Activated T-helper 17 cell treated with anti-CD3 and anti-CD28 coated beads, Interleukin-2, amount 50 U/mL, for 72 hours (primary cell): ENCODE results near the gene PPP1R17. TPM values are rescaled to one million over a fixed set of nuclear protein-coding genes. Genes with fewer than 3 reads are reported as not detected.

ENCODE experiments used
- ATAC-seq: fragments of 150-1000 bp; cut with Tn5 transposase; replicated peaks from 2 replicates; pipeline ENCODE4 v1.10.0; 2021; ENCODE audit warnings: mild to moderate bottlenecking, moderate library complexity
- H3K27ac Mint-ChIP-seq: one replicate; pipeline ENCODE4 v1.8.0; 2022; ENCODE audit warnings: mixed read lengths
- H3K27me3 Mint-ChIP-seq: one replicate; pipeline ENCODE4 v1.8.0; 2022; ENCODE audit warnings: mixed read lengths
- H3K36me3 Mint-ChIP-seq: one replicate; pipeline ENCODE4 v1.8.0; 2022; ENCODE audit warnings: low read depth, mild to moderate bottlenecking, mixed read lengths
- H3K4me1 Mint-ChIP-seq: one replicate; pipeline ENCODE4 v1.8.0; 2022; ENCODE audit warnings: mixed read lengths
- H3K4me3 Mint-ChIP-seq: one replicate; pipeline ENCODE4 v1.8.0; 2022; ENCODE audit warnings: mild to moderate bottlenecking, mixed read lengths
- H3K9me3 Mint-ChIP-seq: one replicate; pipeline ENCODE4 v1.8.0; 2022; ENCODE audit warnings: mixed read lengths
- total RNA-seq, 2 donors: library from RNA; stranded (reverse); gene quantifications; one replicate each; pipeline ENCODE4 v1.2.3, GENCODE V29; 2022

The PPP1R17 gene
- total RNA-seq, 2 donors from 2014 or later: not detected

GRCh38 chr7:31729195-31729804 is 42.3 kb downstream of the PPP1R17 start:
- Mint-ChIP-seq H3K9me3 (peaks cover 11% of the 10 kb centered on the region), H3K4me1 (no peaks in the 10 kb centered on the region), H3K4me3 (no peak overlapping the region), H3K27ac (no peak overlapping the region), H3K27me3 (no peaks in the 10 kb centered on the region), H3K36me3 (no peaks in the 10 kb centered on the region)
- no peak for ATAC-seq

DNA sequence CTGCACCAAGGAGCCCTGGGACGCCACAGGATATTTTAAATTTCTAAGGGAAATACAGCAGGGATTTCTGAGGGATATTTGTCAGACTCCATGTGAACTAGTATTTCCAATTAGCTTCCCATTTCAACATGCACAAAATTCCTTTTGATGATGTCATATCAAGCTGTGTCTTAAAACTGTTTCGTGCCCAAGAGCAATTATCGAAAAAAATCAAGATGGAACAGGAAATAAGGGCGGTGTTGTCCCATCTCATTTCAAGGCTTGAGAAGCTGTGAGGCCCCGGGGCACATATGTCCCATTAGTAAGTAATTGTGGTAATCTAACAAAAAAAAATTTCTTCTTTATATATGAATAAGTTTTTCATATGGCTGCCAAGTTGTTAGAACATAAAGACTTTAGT is 47.4 kb downstream of the PPP1R17 start:
- no peak for ATAC-seq
- Mint-ChIP-seq H3K9me3 (peaks cover 8% of the 10 kb centered on the region), H3K4me1 (no peaks in the 10 kb centered on the region)

GRCh38 chr7:31735991-31736982 is 49.3 kb downstream of the PPP1R17 start:
- ATAC-seq: no peak
- no peak overlapping the region for H3K27ac Mint-ChIP-seq
- no peaks in the 10 kb centered on the region for H3K4me1 Mint-ChIP-seq
- no peak overlapping the region for H3K4me3 Mint-ChIP-seq
- H3K27me3 Mint-ChIP-seq: no peaks in the 10 kb centered on the region
- no peaks in the 10 kb centered on the region for H3K36me3 Mint-ChIP-seq
- peaks cover 3% of the 10 kb centered on the region for H3K9me3 Mint-ChIP-seq

More for the DNA sequence above, 47.4 kb downstream of the PPP1R17 start:
- Mint-ChIP-seq H3K27me3 (no peaks in the 10 kb centered on the region), H3K27ac (no peak overlapping the region), H3K36me3 (no peaks in the 10 kb centered on the region), H3K4me3 (no peak overlapping the region)

GRCh38 chr7:31741852-31742251 is 54.8 kb downstream of the PPP1R17 start:
- no peak for ATAC-seq
- Mint-ChIP-seq H3K36me3 (no peaks in the 10 kb centered on the region), H3K27me3 (peaks cover 8% of the 10 kb centered on the region)

GRCh38 chr7:31744294-31744874 is 57.4 kb downstream of the PPP1R17 start:
- Mint-ChIP-seq H3K4me3 (no peak overlapping the region), H3K4me1 (no peaks in the 10 kb centered on the region), H3K36me3 (no peaks in the 10 kb centered on the region), H3K27me3 (peaks cover 10% of the 10 kb centered on the region), H3K9me3 (peaks cover 5% of the 10 kb centered on the region), H3K27ac (no peak overlapping the region)
- peak; percentile 37 for ATAC-seq

More at GRCh38 chr7:31741852-31742251, 54.8 kb downstream of the PPP1R17 start:
- H3K9me3 Mint-ChIP-seq: no peaks in the 10 kb centered on the region
- no peaks in the 10 kb centered on the region for H3K4me1 Mint-ChIP-seq
- no peak overlapping the region for H3K27ac Mint-ChIP-seq
- no peak overlapping the region for H3K4me3 Mint-ChIP-seq

GRCh38 chr7:31747553-31747952 is 60.5 kb downstream of the PPP1R17 start:
- ATAC-seq: no peak
- no peaks in the 10 kb centered on the region for H3K4me1 Mint-ChIP-seq
- peaks cover 14% of the 10 kb centered on the region for H3K27me3 Mint-ChIP-seq
- H3K27ac Mint-ChIP-seq: no peak overlapping the region
- no peak overlapping the region for H3K4me3 Mint-ChIP-seq
- no peaks in the 10 kb centered on the region for H3K36me3 Mint-ChIP-seq
- H3K9me3 Mint-ChIP-seq: peaks cover 6% of the 10 kb centered on the region

- no peaks in the 10 kb centered on the region for H3K36me3 Mint-ChIP-seq
- H3K27me3 Mint-ChIP-seq: peaks cover 9% of the 10 kb centered on the region
- no peak overlapping the region for H3K4me3 Mint-ChIP-seq
- no peak overlapping the region for H3K27ac Mint-ChIP-seq
- no peak for ATAC-seq
- no peaks in the 10 kb centered on the region for H3K4me1 Mint-ChIP-seq
- peaks cover 6% of the 10 kb centered on the region for H3K9me3 Mint-ChIP-seq
Observed at GRCh38 chr7:31748084-31748483, 61.1 kb downstream of the PPP1R17 start.

DNA sequence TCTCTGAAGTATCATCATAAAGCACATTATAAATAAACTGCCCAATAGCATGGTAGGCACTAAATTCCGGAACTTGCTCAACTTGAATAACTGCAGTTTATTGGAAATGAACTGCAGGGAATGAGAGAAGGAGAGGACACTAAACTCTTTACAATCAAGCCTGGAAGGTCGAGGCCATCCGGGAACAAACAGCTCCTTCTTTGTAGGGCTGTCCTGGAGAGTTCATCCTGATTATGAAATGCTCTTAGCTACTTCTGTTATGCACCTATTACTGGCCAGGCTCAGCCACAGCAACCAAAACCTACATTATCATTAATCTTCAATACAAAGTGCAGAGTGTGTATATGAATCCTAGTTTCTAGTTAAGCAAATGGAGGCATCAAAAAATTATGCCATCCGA is 64.7 kb downstream of the PPP1R17 start:
- no peak for ATAC-seq
- Mint-ChIP-seq H3K27me3 (peaks cover 7% of the 10 kb centered on the region), H3K4me3 (no peak overlapping the region), H3K27ac (no peak overlapping the region), H3K36me3 (no peaks in the 10 kb centered on the region), H3K4me1 (no peaks in the 10 kb centered on the region), H3K9me3 (peaks cover 8% of the 10 kb centered on the region)

Other genes with a start within 250 kb of the PPP1R17 start
- gene ITPRID1, start 173.1 kb upstream of the PPP1R17 start, total RNA-seq: not detected